GM18951 (cell line): ENCODE results near the gene KDM8.
"Not testable (repeated sequence)": the region's sequence is repeated elsewhere in the genome, so short reads cannot be mapped to it uniquely, and the experiment has no call there.

Experiments
- POLR2A ChIP-seq: IDR thresholded peaks from 4 replicates; pipeline ENCODE4 v1.6.1; 2011; ENCODE audit warnings: mild to moderate bottlenecking; ENCODE audit not compliant: insufficient read length, insufficient read depth; ENCODE audit errors: extremely low read depth
- in situ Hi-C: fragments of 300-500 bp; cut with MboI; formaldehyde crosslinking; loops from one replicate; pipeline ENCODE4 v1.12.0; 2022; ENCODE audit warnings: low sequenced_read_pairs, mixed read lengths, inconsistent platforms; ENCODE audit not compliant: unreplicated experiment

KDM8 gene

DNA sequence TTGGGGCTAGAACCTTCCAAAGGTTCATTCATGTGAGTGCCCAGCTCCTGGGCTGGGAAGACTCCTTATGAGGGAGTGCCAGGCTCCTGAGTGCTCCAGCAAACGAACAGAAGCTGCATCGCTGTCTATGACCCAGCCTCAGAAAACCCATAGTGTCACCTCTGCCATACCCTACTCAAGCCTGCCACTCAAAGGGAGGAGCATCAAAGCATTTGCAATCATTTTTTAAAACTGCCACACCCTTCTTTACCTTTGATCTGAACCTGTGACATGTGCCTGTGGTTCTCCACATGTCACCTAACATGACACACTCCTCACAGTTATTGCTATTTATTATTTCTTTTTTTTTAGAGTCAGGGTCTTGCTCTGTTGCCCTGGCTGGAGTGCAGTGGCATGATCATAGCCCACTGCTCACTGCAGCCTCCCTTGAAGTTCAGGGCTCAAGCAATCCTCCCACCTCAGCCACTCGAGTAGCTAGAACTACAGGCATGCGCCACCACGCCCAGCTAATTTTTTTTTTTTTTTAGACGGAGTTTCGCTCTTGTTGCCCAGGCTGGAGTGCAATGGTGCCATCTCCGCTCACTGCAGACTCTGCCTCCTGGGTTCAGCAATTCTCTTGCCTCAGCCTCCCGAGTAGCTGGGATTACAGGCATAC lies 7.3 kb upstream of the KDM8 start:
- no peak for TF ChIP-seq POLR2A
- in situ Hi-C loops: no loop called here

DNA sequence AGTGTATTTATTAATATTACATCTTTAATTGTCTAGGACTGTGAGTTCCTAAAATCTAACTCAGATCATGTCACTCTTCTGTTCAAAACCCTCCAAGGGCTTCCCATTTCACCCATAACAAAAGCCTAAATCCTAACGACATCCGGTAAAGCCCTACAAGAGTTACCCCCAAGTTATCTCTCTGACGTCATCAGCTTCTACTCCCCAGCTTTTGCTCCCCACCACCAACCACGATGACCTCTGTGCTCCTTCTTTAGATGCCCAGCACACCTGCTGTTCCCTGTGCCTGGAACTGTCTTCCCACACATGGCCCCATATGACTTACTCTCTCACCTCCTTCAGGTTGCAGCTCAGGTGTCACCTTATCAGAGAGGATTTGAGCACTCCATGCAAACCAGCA lies 6.3 kb upstream of the KDM8 start:
- in situ Hi-C loops: no loop called here
- no peak for TF ChIP-seq POLR2A

DNA sequence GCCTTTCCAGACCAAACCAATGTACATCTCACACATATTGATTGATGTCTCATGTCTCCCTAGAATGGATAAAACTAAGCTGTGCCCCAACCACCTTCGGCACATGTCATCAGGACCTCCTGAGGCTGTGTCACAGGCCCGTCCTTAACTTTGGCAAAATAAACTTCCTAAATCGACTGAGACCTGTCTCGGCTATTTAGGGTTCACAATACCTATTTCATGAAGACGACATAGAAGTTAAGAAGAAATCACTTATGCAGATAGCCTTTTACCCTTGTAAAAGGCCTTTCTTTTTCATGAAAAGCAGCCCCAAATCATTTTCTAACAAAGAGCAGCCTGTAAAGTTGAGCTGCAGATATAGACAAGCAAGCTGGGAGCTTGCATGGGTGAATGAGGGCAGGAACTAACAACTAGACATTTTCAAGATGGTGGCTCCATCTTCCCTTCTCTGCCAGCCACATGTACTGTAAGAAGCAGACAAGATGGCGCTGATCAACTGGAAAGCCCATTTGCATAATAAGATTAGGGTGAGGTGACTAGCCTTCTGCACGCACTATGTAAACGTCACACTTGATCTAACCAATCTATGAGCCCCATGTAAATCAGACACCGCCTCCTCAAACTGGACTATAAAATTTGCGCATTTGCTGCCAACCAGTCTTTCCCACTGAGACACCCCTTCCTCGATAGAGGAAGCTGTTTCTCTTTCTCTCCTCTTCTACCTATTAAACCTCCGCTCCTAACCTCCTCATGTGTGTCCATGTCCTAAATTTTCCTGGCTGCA lies 4.7 kb upstream of the KDM8 start:
- TF ChIP-seq POLR2A: no peak
- in situ Hi-C loops: no loop called here

DNA sequence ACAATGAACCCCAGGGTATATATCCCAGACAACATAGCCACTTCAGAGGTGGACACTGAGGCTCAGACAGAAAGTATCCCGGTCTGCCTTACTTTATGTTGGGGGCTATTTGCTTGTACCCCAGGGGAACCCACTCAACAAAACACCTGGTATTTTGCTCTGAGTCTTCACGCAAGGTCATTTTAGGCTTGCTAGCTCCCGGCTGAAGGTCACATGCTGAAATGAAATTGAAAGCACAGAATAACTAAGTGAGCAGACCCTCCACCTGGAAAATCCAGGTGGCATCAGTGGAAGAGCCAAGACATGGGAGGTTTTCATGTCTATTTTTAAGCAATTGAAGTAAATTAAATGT lies 4.1 kb upstream of the KDM8 start:
- in situ Hi-C loops: no loop called here

DNA sequence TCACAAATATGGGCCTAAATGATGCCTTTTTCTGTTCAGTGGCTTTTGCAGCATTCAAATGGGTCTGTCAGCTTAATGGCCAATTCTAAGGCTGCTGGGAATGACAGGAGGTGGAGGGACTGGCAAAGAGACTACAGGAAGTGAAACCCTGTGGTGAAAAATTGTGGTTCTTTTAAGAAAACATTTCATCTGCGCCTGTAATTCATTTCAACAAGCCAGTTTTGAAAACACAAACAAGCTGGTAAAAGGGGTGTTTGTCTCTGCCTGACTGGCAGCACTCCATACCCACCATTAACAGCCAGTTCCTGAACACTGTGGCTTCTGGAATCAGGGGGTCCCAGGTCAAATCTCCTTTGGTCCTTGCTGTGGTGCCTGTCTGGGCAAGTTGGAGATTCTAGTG lies 3.6 kb upstream of the KDM8 start:
- in situ Hi-C loops: no loop called here
- TF ChIP-seq POLR2A: no peak

More for the DNA sequence above, 4.1 kb upstream of the KDM8 start:
- TF ChIP-seq POLR2A: no peak

DNA sequence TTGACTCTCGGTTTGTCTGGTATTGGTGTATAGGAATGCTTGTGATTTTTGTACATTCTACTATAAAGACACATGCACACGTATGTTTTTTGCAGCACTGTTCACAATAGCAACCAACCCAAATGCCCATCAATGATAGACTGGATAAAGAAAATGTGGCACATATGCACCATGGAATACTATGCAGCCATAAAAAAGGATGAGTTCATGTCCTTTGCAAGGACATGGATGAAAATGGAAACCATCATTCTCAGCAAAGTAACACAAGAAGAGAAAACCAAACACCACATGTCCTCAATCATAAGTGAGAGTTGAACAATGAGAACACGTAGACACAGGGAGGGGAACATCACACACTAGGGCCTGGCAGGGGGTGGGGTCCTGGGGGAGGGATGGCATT lies 2.4 kb upstream of the KDM8 start:
- in situ Hi-C loops: not testable (repeated sequence)

DNA sequence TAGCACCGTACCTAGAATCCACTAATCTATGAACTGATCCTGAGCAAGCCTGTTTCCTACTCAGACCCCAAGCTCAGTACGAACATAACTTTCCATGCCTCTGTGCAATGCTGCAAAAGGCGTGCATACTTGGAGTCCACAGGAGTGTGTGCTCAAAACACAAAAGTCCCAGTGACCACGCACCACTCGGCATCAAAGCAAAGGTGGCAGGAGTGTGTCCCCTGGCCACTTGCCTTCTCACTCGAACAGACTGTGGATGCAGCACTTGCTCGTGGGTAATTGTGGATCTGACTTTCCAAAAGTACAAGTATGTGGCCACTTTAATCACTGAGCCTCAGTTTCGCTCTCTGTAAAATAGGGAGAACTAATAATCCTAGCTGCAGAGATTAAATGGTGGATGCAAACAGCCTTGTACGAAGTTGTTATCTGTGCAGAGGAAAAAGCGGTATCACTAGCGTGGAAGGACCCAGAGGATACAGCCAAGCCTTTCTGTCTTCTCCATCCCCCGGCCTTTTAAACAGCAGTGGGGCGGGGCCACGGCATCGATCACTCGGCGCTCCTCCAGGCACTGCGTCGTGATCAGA lies 311 bp upstream of the KDM8 start:
- TF ChIP-seq POLR2A: no peak
- in situ Hi-C loops: no loop called here

DNA sequence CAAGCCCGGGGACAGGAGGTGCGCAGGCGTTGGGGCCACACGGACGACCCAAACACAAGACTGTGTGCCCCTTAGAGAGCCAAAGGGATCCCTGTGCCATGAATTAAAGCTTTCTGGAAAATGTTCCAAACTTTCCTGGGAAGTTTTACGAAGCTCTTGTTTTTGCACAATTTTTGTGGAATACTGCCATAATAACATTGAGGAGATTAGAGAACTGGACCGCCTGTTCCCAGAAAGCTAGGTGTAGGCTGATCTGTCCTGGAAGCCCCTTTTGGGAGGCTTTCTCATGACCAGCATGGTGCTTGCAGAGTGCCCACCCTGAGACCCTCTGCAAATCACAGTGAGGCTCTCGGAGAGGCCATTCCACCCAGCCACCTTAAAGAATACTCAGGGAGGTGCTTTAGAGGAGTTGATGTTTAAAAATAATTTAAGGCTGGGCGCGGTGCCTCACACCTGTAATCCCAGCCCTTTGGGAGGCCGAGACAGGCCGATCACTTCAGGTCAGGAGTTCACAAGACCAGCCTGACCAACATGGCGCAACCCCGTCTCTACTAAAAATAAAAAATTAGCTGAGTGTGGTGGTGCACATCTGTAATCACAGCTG lies 1.1 kb downstream of the KDM8 start:
- no peak for TF ChIP-seq POLR2A
- in situ Hi-C loops: no loop called here

DNA sequence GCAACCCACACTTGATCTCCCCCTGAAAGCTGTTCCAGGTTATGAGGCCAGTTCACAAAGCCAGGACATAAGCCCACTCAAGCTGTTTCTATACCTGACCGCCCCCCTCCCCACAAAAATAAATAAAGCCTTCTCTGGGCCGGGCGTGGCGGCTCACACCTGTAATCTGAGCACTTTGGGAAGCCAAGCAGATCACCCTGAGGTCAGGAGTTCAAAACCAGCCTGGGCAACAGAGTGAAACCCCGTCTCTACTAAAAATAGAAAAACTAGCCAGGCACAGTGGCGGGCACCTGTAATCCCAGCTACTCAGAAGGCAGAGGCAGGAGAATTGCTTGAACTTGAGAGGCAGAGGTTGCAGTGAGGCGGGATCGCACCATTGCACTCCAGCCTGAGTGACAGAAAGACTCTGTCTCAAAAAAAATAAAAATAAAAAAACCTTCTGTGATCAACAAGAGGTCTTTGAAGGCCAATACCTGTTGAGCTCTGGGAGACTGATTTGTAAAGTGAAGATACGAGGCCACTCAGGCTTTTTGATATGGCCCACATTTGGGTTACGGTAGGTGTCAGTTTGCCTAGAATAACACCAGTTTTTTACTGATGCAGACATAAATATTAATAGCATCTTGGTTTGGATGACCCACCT lies 2.2 kb downstream of the KDM8 start:
- no peak for TF ChIP-seq POLR2A
- in situ Hi-C loops: no loop called here

DNA sequence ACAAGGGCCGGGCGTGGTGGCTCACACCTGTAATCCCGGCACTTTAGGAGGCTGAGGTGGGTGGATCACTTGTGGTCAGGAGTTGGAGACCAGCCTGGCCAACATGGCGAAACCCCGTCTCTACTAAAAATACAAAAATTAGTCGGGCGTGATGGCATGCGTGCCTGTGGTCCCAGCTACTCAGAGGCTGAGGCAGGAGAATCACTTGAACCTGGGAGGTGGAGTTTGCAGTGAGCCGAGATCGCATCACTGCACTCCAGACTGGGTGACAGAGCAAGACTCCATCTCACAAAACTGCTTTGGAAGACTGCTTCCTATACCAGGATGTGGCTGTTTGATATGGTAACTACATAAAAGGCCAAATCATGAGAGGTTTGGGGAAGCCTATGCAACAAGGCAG lies 3.8 kb downstream of the KDM8 start:
- in situ Hi-C loops: not testable (repeated sequence)

DNA sequence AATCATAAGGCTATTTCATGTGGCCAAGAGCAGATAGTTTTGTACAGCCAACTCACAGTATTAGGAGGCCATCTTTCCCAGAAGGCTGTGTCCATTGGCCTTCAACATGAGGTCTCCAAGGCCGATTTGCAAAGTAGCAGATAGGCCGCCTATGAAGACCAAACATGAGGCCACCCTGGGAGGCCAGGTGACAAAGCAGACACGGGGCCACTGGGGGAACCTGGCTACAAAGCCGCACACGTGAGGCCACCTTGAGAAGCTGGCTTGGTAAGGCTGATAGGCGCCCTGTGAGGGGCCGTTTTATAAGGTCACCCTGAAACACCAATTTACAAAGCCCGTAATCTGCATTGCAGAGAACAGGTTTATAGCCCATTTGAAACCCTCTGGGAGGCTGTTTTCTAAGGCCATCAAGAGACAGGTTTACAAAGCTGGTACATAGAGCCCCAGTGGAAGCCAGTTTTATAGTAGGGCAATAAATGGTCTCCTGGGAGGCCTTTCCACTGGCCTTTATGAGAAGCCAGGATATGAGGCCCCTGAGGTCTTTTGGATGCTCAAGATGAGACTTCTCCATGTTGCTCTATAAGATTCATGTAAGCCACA lies 4.9 kb downstream of the KDM8 start:
- in situ Hi-C loops: no loop called here
- TF ChIP-seq POLR2A: no peak

DNA sequence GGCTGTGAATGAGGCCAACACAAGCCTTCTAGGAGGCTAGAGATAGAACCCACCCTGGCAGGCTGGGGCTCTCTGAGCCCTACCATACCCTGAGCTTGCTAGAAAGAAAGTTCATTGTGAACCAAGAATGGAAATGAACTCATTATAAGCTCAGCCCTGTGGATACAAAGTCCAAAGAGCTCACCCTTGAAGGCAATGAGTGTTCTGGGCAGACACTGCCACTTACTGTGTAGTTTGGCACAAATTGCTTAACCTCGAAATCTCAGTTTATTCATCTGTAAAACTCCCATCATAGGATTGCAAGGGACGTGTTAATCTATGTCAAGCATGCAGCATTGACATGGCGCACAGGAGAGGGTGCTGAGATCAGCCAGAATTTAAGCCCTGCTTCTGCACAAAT lies 5.5 kb downstream of the KDM8 start:
- no peak for TF ChIP-seq POLR2A
- in situ Hi-C loops: no loop called here

DNA sequence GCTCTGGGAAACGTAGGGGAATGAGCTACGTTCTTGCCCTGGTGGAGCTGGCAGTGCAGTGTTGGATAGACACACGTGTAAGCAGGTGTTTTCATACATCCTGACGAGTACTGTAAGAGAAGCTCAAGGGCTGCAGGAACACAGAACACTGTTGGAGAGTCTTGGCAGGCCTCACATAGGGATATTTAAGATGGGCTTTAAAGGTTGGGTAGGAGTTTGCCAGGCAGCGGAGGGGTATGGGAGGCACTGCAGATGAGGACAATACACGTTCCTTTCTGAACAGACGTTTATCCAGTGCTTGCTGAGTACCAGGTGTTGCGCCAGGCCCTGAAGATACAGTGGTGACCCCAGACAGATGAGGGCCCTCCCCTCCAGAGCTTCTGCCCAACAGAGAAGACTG lies 6.3 kb downstream of the KDM8 start:
- TF ChIP-seq POLR2A: no peak
- in situ Hi-C loops: no loop called here
